Tongue (tissue), 2 donors: ENCODE results near the gene RHOBTB3. TPM values are rescaled to one million over a fixed set of nuclear protein-coding genes. Genes with fewer than 3 reads are reported as not detected.
"Not testable (repeated sequence)": the region's sequence is repeated elsewhere in the genome, so short reads cannot be mapped to it uniquely, and the experiment has no call there.

Source experiments
- DNase-seq: peaks from one replicate; pipeline ENCODE4 v3.0.0-alpha.2; 2015
- total RNA-seq: library from RNA; depleted of rRNA; stranded (reverse); fragments of >200 nt; gene quantifications from one replicate; pipeline ENCODE4 v1.2.3, GENCODE V29; 2014

The RHOBTB3 gene
- total RNA-seq, 1 donor from 2014 or later = 188 TPM

DNA sequence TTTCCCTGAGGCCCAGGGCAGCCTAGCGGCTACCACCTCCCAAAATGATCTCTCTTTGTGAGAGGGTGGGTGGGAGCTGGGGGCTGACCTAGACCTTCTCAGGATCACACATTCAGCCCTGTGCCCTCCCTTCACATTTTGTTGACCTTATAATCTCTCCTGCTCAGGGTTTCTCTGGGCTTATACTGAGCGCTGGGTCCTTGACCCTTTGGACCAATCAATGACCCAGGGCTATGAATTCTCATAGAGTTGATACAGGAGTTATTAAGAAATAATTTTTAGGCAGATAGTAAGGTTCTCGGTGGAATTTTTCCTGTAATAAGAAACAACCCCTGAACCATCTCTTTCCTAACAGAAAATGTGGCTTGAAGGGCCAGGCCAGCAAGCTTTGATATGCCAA lies 69.4 kb downstream of the RHOBTB3 start:
- no peak for DNase-seq

DNA sequence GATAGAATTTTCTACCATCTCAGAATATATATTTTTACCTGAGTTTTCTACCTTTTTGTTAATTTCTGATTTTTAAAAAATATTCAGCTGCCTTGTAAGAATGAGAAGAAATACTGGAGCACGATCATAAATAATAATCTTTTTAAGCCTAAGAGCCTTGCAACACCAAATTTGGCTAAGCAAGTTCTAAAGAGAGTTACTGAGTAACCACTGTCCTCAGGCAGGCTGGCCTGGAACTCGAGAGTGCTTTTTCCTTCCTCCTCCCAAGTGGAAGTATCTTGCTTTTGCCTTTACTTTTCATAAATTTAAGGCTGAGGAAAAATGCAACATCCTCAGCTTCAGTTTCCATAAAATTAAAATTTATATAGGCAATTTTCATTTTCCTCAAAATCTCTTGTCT lies 70.4 kb downstream of the RHOBTB3 start:
- DNase-seq = no peak

DNA sequence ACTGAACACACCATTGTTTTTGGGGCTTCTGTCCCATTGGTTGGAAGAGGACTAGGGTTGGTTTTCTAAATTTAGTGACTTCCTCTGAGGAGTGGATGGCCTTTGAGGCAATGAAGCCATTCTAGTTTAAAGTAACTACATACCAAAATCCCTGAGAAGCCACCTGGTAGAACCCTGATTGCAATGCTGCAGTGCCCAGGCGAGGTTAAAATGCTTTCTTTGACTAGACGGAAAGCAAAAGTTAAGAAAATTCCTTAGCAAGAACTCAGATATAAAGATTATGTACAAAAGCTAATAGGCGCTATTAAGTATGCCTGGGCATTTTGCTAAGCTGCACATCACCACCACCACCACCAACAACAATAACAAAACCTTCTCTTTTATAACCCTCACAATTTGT lies 70.8 kb downstream of the RHOBTB3 start:
- no peak for DNase-seq

DNA sequence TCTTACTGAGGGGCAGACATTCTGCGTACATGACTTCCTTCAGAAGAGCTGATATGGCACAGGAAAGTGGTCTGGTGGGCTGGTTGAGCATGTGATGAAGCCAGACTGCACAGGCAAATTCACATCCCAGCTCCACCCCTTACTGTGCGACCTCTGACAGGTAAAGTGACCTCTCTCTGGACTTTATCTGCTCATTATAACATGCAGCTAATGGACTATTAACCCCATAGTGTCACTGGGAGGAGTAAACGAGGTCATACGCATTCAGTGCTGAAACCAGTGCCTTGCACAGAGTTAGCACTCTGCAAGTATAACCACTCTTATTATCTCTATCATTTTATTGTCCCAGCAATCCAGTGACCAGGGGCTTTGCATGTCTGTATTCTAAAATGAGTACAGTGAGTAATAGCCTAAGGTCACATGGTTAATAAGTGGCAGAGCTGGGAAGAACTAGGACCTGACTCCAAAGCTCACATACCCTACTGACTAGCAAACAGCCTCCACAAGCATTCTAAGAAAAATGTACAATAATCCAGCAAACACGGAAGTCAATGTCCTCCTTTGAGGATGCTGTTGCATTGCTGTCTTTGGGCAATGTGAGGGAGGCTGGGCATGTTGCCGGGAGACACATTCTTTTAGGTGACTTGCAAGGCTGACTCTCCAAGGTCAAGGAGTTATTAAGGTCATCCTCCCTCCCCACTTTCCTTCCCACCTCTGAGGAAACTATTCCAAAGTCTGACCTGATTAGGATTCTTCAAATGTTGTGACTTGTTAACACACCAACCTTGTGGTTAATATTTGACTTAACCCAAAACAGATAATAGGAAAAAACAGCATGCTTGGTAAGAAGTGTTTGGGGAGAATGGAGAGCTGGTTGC lies 72.4 kb downstream of the RHOBTB3 start:
- no peak for DNase-seq

DNA sequence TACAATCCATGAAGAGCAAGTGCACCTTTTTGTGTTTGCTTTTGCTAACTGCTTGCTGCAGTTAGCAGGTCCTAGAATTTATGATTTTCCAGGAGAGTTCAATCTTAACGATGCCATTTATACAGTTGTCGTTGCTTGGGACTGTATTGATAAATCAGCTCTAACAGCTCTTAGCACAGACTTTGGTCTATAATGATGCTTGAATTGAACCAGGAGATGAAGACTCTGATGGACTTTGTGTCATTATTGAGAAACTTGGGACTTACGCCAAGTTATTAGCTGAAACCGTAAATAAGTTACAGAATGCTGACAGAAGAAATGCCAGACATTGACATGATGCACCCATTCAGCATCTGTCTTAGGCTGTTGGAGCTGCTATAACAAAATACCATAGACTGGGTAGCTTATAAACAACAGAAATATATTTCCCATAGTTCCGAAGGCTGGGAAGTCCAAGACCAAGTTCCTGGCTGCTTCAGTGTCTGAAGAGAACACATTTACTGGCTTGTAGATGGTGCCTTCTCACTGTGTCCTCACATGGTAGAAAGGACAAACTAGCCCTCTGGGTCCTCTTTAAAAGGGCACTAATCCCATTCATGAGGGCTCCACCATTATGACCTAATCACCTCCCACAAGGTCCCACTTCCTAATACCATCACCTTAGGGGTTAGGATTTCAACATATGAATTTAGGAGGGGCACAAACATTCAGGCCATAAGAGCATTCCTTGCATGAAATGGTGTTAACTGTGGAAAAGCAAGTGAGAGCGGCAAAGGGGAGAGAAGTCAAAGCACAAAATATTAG lies 73.8 kb downstream of the RHOBTB3 start:
- DNase-seq = no peak

DNA sequence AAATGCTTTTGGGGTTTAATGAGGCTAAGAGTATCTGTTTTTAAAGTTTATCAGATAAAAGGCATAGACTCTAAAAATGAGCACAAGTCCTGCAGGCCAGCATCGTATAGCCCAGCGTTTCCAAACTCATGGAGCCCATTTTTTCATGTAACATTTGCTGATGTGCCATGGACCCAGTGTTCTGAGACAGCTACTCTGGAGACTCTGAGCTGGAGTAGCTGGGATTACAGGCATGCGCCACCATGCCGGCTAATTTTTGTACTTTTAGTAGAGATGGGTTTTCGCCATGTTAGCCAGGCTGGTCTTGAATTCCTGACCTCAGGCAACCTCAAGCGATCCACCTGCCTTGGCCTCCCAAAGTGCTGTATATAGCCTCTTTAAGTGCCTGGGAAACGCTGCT lies 75.6 kb downstream of the RHOBTB3 start:
- DNase-seq = no peak

DNA sequence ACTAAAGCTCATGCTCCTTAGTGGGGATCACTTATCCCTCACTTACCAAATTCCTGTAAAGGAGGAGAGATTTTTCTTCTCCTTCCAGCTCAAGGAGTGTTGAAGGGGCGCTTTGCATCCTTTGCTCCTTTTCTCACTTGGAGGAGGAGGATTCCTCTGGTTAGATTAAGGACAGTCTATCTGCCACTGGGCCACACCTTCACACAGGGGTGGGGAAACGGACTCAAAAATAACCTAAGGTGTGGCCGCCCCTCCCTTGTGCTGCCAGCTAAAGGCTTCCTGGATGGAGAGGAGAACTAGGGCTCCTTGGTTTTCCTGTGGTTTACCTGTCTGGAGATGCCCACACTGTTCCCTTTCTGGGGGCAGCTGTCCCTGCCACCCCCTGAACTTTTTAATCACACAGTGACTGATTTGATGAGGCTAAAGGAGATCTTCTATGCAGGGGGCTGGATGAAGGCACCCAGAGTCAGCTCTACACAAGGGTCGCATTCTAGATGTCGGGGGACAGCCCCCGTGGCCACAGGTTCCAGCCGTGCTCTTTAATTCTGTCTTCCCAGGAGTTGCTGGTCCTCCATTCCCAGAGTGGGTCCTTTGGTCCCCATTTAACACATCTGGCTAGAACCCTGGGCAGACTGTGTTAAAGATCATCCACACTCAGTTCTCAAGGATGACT lies 77.0 kb downstream of the RHOBTB3 start:
- DNase-seq = no peak

DNA sequence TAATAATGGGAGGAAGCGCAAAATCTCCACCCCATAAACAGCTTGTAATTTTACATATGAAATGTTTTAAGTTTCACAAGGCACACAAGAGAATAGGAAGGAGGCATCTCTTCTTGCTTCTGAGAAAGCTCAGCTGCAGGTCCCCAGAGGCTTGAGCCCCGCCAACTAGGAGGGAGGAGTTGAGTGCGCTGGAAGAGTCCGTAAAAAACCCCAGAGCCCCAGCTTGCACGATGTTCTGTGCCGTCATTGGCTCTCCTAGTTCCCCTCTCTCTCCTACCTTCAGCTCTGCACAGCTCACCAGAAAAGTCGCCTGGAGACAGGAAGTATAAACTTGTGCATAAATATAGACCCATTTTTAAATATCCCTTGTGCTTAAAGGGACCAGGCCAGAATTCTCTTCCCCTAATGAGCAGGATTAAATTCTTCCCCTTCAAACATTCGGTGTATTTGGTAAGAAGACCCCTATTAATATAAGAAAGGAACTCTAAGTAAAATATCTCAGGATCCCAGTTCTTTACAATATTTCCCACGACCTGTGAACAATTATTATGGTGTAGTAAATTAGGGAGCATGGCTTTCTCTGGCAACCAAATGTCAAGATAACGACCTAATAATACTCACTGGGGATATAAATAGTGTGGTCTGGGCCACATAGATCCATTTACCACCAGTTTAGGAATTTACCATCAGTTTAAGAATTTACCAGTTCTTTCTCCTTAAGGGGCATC lies 77.7 kb downstream of the RHOBTB3 start:
- peak; percentile 83 for DNase-seq

DNA sequence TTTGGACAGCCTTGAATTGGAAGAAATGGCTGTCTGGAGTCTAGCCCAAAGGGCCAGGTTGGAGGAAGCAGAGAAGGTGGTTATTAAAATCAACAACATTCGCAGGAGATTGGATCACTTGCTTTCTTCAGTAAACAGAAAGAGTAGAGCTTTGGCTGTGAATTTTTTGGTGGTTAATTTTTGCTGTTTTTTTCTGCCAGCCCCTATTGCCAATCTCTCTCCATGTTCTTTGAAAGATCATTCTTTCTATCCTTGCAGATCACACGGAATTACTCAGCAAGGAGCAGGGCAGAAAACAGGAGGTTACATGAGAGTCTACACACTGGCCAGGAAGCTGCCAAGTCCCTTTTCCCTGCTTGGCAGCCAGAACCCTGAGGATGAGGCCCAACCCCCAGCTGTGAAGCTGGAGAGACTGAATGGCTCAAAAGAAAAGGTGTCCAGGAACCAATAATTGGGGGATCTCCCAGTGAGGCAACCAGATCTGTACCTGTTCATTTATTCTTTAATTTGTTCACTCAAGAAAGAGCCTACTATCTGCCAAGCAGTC lies 78.4 kb downstream of the RHOBTB3 start:
- DNase-seq = peak; percentile 14

DNA sequence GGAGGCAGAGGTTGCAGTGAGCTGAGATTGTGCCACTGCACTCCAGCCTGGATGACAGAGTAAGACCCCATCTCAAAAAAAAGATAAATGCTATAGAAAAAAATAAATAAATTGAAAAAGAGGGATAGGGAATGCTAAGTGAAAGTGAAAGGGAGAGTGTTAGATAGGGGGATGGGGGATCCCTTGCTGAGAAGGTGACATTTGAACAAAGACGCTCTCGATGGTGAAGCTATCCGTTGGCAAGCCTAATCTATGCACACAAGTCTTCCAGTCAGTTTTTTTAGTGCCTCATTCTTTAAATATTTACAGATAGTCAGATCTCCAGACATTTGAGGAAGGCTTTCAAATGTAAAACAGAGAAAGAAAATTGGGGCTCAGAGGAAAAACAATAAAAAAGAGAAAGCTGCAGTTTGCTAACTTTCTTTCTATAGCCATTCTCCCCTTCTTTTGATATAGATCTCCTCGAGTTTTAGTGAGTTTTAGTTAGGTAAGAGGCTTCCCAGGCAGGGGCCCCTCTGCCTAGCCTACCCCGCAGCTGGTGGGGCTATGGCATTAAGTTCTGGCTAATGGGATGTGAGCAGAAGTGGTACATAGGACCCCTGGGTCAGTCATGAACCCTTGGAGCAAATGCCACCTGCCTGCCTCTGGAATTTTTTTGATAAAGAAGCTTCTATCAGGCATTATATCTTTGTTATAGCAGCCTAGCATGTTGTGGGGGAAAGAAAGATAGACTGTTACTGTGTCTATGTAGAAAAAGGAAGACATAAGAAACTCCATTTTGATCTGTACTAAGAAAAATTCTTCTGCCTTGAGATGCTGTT lies 79.4 kb downstream of the RHOBTB3 start:
- no peak for DNase-seq

DNA sequence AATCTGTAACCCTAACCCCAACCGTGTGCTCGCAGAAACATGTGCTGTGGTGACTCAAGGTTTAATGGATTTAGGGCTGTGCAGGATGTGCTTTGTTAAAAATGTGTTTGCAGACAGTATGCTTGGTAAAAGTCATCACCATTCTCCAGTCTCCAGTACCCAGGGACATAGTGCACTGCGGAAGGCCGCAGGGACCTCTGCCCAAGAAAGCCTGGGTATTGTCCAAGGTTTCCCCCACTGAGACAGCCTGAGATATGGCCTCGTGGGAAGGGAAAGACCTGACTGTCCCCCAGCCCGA lies 79.9 kb downstream of the RHOBTB3 start:
- not testable (repeated sequence) for DNase-seq

DNA sequence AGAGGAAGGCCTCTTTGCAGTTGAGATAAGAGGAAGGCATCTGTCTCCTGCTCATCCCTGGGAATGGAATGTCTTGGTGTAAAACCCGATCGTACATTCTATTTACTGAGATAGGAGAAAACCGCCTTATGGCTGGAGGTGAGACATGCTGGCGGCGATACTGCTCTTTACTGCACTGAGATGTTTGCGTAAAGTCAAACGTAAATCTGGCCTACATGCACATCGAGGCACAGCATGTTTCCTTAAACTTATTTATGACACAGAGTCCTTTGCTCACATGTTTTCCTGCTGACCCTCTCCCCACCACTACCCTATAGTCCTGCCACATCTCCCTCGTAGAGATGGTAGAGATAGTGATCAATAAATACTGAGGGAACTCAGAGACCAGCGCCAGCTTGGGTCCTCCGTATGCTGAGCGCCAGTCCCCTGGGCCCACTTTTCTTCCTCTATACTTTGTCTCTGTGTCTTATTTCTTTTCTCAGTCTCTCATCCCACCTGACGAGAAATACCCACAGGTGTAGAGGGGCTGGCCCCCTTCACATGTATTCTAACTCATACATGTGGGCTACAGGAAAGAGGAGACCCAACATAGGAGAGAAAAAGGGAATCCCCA lies 80.4 kb downstream of the RHOBTB3 start:
- DNase-seq = not testable (repeated sequence)

DNA sequence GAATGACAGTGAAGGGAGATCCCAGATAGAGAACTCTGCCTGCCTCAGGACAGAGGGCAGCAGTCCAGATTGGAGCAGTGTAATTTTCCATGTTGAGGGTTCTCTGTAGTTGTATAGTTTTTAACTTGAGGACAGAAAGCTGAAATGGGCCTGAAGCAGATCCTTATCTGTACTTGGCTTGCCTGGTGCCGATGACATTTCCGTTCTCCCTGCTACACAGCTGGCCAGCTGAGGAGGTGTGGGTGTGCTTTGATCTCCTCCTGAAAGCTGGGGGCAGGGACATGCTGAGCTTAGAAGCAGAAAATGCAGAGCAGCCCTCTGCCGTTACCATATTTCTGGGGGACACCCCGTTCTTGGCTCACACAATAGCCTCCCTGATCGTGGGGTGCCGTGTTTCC lies 80.9 kb downstream of the RHOBTB3 start:
- DNase-seq = no peak

DNA sequence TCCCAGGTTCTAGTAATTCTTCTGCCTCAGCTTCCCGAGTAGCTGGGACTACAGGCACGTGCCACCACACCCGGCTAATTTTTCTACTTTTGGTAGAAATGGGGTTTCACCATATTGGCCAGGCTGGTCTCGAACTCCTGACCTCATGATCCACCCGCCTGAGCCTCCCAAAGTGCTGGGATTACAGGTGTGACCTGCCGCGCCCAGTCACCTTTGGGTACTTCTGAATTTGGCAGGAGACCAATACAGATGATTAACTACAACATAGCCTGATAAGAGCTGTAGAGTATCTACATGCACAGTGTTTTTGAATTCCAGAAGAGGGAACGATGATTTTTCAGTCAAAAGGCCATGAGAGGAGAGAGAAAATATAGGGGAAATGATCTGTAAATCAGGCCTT lies 81.9 kb downstream of the RHOBTB3 start:
- DNase-seq = not testable (repeated sequence)

DNA sequence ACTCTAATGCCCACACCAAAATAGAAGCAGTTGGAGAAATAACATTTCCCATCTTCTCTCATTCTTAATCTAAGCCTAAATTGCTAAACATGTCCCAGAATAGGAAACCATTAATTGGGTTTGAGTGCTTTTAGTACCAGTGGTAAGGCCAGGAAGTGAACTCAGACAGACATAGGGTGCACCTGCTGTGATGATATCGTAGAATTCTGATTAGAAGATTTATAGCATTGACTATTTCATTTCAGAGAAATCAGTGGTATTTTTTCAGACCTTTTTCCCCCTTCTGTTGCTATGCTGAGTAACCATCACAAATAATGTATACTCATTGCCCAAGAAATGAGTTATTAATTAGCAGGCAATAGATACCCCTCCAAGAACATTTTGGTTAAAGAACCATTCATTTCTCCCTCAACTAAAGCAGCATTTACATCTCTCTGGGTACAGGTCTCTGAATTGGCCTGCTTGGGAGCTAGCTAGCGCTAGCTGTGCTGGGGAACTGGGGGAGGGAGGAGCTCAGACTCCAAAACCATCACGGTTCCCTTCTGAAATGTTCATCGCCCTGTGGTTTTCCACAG lies 84.1 kb downstream of the RHOBTB3 start:
- DNase-seq = no peak

DNA sequence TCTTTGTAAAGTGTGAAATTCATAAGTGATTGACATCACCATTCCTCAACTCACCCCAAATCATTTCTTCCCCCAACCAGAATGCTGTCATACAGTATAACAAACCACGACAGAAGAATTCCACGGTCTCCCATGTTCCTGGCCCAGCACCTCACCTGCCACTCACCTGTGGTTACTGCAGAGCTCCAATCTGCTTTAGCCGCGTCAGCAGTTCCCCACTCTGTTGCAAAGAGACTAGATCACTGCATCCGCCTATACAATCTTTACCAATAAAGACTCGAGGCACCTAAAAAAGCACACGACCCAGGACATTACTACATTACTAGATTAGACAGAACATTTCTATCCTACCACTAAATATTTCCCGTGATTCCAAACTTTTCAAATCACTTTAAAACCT lies 85.2 kb downstream of the RHOBTB3 start:
- DNase-seq = no peak

DNA sequence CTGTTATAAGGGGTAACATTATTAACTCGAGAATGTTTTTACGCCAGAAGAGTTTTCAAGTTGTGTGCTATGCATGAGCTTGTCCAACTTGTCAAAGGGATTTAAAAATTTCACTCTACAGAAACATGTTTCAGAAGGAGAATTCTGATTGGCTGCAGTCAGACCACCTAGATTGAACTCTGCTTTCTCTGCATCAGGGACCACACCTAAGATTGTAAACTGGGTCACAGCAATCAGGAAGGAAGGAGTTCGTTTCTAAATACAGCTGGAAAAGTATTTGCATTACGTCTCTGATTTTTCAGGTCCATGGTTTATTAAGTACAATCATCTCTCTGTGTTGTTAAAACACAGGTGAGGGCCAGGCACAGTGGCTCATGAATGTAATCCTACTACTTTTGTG lies 85.6 kb downstream of the RHOBTB3 start:
- DNase-seq = peak; percentile 53

DNA sequence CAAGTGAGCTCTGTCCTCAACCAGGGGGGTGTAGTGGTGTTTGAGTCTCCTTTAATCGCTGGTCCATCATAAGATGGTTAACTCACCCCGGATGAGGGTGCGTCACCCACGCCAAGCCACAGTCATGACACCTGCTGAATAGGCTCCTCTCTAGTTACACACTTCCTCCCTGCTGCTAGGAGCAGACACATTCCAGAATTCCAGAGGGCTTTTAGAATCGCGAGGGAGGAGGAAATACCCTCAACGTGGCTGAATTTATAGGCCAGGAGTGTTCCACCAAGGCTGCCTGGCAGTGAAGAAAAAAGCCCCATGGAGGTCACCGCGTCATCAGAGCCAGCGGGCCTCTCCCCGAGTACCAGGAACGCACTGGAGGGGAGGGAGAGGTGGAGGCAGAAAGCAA lies 86.3 kb downstream of the RHOBTB3 start:
- DNase-seq = no peak

DNA sequence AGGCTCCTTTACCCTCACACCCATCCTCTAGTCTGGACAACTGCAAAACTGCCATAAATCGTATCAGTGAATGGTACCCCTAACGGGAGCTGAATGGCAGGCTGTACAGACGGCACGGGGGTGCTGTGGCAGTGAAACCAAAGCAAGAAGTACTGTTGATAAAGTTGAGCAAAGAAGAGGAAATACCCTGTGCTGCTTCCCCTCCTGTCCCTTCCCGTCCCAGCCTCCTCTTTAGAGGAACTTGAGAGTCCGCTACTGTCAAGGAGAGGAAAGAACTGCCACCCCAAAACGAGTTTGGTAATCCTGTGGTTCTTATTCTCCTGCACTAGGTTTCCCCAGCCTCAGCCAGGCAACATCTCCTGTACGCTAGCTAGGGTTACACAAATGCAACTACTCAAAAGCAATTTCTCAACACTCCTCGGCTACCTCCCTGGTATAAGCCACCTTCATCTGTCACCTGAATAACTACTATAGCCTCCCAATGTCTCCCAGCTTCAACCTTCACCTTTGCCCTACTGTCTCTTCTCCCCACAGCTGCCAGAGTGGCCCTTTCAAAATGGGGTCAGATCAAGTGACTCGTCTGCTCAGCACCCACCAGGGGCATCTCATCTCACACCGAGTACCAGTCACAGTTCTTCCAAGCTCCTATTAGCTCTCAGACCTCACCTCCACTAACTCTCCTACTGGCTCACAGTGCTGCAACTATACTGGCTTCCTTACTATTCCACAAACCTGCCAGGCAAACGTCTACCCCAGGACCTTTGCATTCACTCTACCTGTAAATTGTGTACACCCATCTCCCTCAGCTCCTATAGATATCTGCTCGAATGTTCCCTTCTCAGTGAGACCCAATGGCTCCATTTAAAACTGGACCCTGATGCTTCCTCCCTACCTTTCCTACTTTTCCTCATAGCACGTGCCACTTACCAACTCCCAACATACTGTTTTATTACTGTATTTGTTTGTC lies 87.3 kb downstream of the RHOBTB3 start:
- DNase-seq = no peak
